Activated naive CD4-positive, alpha-beta T cell (primary cell): Measurements from ENCODE around the gene MAGOH.
A peak's percentile ranks its signal among the peaks of the same experiment; 100 is the strongest.
"Not testable (repeated sequence)": the region's sequence is repeated elsewhere in the genome, so short reads cannot be mapped to it uniquely, and the experiment has no call there.

Source experiments
- DNase-seq, 4 experiments: peaks; one replicate each; lab custom pipeline; 2025; lab: John Stamatoyannopoulos, UW

The MAGOH gene

GRCh38 chr1:53238197-53239155, at the start of gene MAGOH:
MAGOH (minus strand) TSS chr1:53238518; CDS start chr1:53238448, 70 bp downstream.
- DNase-seq, result peak; percentile 82 to 91 (median 87)

GRCh38 chr1:53286955-53287354, 48.6 kb upstream of the MAGOH start:
- no peak for DNase-seq

GRCh38 chr1:53285969-53286760, 47.8 kb upstream of the MAGOH start:
- no peak for DNase-seq

GRCh38 chr1:53285546-53285945, 47.2 kb upstream of the MAGOH start:
- no peak for DNase-seq

- DNase-seq, result no peak
Observed at GRCh38 chr1:53284224-53285020, 46.1 kb upstream of the MAGOH start.

GRCh38 chr1:53283156-53283555, 44.8 kb upstream of the MAGOH start:
- not testable (repeated sequence) for DNase-seq

GRCh38 chr1:53281133-53281532, 42.8 kb upstream of the MAGOH start:
- DNase-seq, result no peak

- DNase-seq, result no peak
Observed at GRCh38 chr1:53280496-53280895, 42.2 kb upstream of the MAGOH start.

GRCh38 chr1:53279296-53280200, 41.2 kb upstream of the MAGOH start:
- no peak for DNase-seq

- peak; percentile 29 to 66 (median 62) for DNase-seq
Observed at GRCh38 chr1:53278298-53278725, 40.0 kb upstream of the MAGOH start.

- no peak for DNase-seq
Observed at GRCh38 chr1:53277326-53277725, 39.0 kb upstream of the MAGOH start.

GRCh38 chr1:53276902-53277281, 38.6 kb upstream of the MAGOH start:
- no peak for DNase-seq

- no peak for DNase-seq
Observed at GRCh38 chr1:53276153-53276901, 38.0 kb upstream of the MAGOH start.

- DNase-seq, result no peak
Observed at GRCh38 chr1:53275566-53275965, 37.2 kb upstream of the MAGOH start.

- no peak for DNase-seq
Observed at GRCh38 chr1:53274541-53275185, 36.3 kb upstream of the MAGOH start.

GRCh38 chr1:53274026-53274425, 35.7 kb upstream of the MAGOH start:
- DNase-seq, result no peak

GRCh38 chr1:53273526-53273925, 35.2 kb upstream of the MAGOH start:
- no peak for DNase-seq

- no peak for DNase-seq
Observed at GRCh38 chr1:53272349-53272748, 34.0 kb upstream of the MAGOH start.

GRCh38 chr1:53271446-53272090, 33.2 kb upstream of the MAGOH start:
- DNase-seq, result no peak
